Measurements from ENCODE around the gene INHBA.

The INHBA gene

DNA sequence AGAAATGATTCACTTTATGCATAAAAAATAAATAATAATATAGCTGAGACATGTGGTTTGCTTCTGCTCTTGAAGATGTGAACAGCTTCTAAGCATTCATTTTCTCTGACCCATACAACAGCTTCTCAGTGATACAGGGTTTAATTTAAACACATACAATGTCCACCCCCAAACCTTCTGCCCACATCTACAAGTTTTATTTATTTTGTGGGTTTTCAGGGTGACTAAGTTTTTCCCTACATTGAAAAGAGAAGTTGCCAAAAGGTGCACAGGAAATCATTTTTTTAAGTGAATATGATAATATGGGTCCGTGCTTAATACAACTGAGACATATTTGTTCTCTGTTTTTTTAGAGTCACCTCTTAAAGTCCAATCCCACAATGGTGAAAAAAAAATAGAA lies 17.2 kb downstream of the INHBA start:
- no peak for DNase-seq

DNA sequence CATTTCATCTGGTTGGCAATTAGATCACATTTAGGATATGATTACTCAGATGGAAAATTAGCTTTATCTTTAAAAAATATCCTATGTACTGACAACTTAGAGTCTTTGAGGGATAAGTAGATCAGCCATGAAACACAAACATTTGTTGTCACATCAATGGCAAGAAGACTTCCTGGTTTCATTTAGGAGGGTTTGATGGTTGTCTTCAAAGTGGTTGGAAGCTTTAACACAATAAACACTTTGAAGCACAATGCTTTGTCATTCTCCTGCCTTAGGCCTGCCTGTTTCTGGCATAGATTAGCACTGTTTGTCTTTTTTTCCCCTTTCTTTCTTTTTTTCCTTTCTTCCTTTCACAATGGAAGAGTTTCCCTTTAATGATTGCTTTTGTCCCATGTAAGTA lies 20.5 kb downstream of the INHBA start:
- DNase-seq = no peak

- DNase-seq = no peak
Observed at GRCh38 chr7:41679566-41679965, 23.3 kb downstream of the INHBA start.

DNA sequence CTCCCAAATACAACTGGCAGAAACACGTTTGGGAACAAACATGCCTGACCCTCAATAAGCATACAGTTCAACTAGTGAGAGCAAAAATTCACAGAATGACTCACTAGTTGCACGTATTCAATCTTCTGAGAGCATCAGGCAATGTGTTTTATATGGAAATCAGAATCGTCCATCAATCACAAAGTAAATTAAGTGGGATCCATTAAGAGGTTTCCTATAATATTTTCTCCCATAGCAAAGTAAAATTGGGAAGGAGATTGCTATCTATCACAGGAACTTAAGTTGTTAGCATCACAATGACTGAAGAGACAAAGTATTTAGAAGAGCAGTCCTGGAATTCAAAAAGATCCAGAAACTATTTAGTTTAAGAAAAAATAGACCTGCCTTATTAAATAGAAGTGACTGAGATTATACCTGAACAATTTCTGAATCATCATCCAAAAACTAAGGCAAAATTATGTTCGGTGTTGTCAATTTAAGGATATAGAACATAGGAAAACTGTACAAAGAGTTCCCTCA lies 28.3 kb downstream of the INHBA start:
- DNase-seq = no peak

- DNase-seq = no peak
Observed at GRCh38 chr7:41661596-41661995, 41.3 kb downstream of the INHBA start.

GRCh38 chr7:41659539-41659938 lies 43.4 kb downstream of the INHBA start:
- no peak for DNase-seq

DNA sequence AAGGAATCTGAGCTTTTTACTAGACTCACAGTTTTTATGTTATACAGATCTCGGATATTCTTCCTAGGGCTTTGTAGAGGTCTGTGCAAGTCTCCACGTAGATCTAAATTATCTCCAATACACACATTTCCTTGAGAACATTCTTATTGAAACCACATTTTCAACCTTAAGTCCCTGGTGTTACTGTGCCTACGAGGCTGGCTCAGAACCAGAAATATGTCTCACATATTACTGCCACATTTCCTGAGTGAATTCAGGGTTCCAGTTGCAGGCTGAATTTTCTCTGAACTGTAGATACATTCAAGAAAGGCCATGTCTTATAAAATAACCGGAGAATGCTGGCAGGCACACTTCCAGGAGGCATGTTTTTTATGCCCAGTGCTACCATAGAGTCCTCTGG lies 46.5 kb downstream of the INHBA start:
- DNase-seq = no peak

GRCh38 chr7:41655426-41655825 lies 47.5 kb downstream of the INHBA start:
- no peak for DNase-seq

DNA sequence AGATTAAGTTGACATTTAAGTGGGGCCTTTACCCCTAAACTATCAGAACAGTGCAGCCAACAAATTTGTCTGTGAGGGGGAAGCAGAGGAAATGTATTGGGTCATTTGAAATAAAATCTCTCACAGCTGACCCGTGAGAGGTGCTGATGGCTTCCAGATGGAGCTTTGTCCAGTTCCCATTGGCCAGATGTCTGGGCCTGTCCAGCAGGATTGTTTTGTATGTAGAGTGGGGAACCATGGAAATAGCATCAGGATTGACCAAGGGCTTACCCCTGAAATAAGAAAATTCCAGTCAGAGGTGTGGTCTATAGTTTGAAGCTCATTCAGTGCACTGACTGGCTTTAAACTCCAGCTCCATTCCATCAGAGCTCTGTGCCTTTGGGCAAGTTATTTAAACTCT lies 50.6 kb downstream of the INHBA start:
- DNase-seq = no peak

DNA sequence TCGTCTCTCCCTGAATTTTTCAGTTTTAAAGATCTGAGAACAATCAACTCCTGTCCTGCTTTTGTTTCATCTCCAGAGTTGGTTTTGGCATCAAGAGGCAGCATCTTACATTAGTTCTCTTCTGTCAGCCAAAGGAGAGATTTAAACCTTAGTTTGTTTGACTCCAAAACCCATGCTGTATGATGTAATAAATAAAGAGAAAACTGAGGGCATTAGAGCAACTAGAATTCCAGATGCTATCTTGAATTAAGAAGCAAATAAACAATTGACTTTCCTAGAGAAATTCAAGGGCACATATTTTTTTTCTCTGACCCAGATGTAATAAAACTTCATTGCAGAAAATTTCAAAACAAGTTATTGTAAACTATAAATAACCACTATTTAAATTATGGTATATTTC lies 54.4 kb downstream of the INHBA start:
- DNase-seq = no peak

DNA sequence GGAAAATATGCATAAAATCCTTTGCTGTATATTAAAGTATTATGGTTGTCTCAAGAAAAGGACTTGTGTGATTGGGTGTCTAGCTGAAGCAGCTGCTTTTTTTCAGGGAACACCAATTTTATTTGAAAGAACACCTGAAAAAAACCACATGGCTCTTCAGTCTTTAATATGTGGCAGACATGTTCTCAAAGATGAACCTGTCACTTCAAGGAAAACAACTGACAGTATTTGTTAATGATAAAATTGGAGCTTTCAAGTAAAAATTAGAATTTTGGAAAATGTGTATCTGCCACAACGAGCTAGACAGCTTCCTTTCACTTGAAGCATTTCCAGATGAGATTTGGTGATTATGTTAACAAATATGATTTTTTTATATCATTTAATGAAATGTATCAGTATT lies 59.3 kb downstream of the INHBA start:
- no peak for DNase-seq

DNA sequence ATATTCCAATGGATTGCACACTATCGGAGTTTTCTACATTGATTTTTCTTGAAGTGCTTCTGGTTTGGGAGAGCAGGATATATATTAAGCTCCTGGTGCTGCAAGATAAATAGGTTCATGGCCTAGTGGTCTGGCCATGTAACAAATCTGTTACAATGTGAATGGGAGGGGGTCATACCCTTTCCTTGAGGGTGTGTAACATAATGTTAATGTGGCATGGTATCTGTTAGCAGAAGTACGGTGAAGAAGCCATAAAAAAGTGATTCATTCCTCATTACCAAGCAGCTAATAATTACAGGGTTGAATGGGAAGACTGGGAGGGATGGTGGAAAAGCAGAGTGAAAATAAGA lies 61.2 kb downstream of the INHBA start:
- no peak for DNase-seq

GRCh38 chr7:41641011-41641664 lies 61.8 kb downstream of the INHBA start:
- DNase-seq = no peak

DNA sequence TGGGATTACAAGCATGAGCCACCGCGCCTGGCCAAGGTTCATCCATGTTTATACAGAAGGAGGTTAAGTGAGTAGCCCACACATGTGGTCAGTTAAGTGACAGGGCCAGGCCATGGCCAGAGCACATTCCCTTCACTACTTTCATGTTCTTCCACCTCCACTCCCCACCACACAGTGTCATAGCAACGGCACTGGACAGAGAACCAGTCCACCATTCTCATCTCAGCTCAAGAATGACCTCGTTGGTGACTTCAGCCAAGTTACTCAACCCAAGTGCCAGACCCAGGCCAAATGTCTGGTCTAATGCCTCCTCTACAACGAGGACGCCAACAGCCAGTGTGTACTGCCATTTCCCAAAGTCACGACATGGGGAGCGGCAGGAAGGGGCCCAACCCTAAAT lies 62.4 kb downstream of the INHBA start:
- no peak for DNase-seq

GRCh38 chr7:41637049-41637448 lies 65.8 kb downstream of the INHBA start:
- DNase-seq = no peak

Data from activated CD4-positive, alpha-beta T cell treated with anti-CD3 and anti-CD28 coated beads, Interleukin-2, amount 50 U/mL, for 1 hour (primary cell).